HepG2 (cell line): ENCODE measurements around the gene FDXR. TPM values are rescaled to one million over a fixed set of nuclear protein-coding genes. Genes with fewer than 3 reads are reported as not detected.
A peak's percentile ranks its signal among the peaks of the same experiment; 100 is the strongest.

ENCODE experiments used
- ATAC-seq: fragments of 200-7000 bp; cut with Tn5 transposase; 3 replicates; pipeline ENCODE4 v1.9.1; 2020; ENCODE audit warnings: mild to moderate bottlenecking, moderate library complexity
- BruUV-seq: library from RNA; stranded (reverse); fragments of 400-500 nt; replicated peaks from 2 replicates; lab custom pipeline; 2021; lab: Mats Ljungman, UMichigan
- CTCF ChIA-PET: fragments of 300-600 bp; formaldehyde crosslinking; extraction: SDS; loops from one replicate; lab custom pipeline; 2021; ENCODE audit warnings: low total read pairs, inconsistent platforms, low intra/inter-chr PET ratio; lab: Yijun Ruan, JAX
- POLR2A ChIA-PET: fragments of 350-600 bp; sonication (Branson Sonifier 250); formaldehyde crosslinking; loops from one replicate; lab custom pipeline; 2020; ENCODE audit warnings: antibody characterized with exemption, inconsistent platforms; lab: Yijun Ruan, JAX
- DNase-seq: peaks from one replicate; pipeline ENCODE4 v3.0.0-alpha.2; 2015; ENCODE audit warnings: low spot score
- FAIRE-seq: peaks from 3 replicates; lab custom pipeline; 2011; peaks lifted over from hg19 to GRCh38; lab: Jason Lieb, UNC
- H2AFZ ChIP-seq: one replicate; pipeline ENCODE4 v1.6.1; 2011; ENCODE audit warnings: low read length, inconsistent platforms
- H3K27ac ChIP-seq: fragments of 300-600 bp; 3 replicates; pipeline ENCODE4 v1.8.0; 2011; ENCODE audit warnings: mixed run types, mild to moderate bottlenecking, mixed read lengths, low read length, inconsistent platforms; ENCODE audit not compliant: insufficient read depth; ENCODE audit errors: extremely low read length
- H3K27me3 ChIP-seq, 2 experiments: fragments of 200-600 bp in 1 of 2; 2 replicates in 1 of 2; 3 replicates in 1 of 2; pipeline versions ENCODE4 v1.6.0 to v1.8.0; 2011; ENCODE audit warnings: low read length in 2 of 2, mild to moderate bottlenecking in 2 of 2, moderate library complexity in 2 of 2, inconsistent platforms in 1 of 2; ENCODE audit not compliant: insufficient read depth in 2 of 2, control insufficient read depth in 1 of 2
- H3K36me3 ChIP-seq, 2 experiments: fragments of 200-600 bp in 1 of 2; replicated peaks in 1 of 2; 2 replicates in 1 of 2; 3 replicates in 1 of 2; pipeline versions ENCODE4 v1.5.1 to v1.8.0; 2011; ENCODE audit warnings: low read length in 2 of 2, inconsistent platforms in 1 of 2; ENCODE audit not compliant: insufficient read depth in 2 of 2, control insufficient read depth in 1 of 2
- H3K4me1 ChIP-seq: 2 replicates; pipeline ENCODE4 v1.5.1; 2012; ENCODE audit warnings: low read length, inconsistent platforms; ENCODE audit not compliant: insufficient read depth
- H3K4me2 ChIP-seq: 2 replicates; pipeline ENCODE4 v1.6.0; 2011; ENCODE audit warnings: low read depth, low read length, inconsistent platforms
- H3K4me3 ChIP-seq, 3 experiments: fragments of 200-600 bp in 1 of 3; sonication (generic), shearing (Covaris generic) in 1 of 3; replicated peaks in 1 of 3; 2 replicates each; pipeline ENCODE4 v1.5.1; 2011 to 2016; ENCODE audit warnings: low read length in 3 of 3, inconsistent platforms in 2 of 3, low read depth in 2 of 3, mild to moderate bottlenecking in 2 of 3, control low read depth in 1 of 3, mixed read lengths in 1 of 3; ENCODE audit not compliant: insufficient read depth in 1 of 3
- H3K79me2 ChIP-seq: one replicate; pipeline ENCODE4 v1.6.1; 2011; ENCODE audit warnings: low read length, inconsistent platforms; ENCODE audit not compliant: insufficient read depth
- H3K9ac ChIP-seq: 2 replicates; pipeline ENCODE4 v1.6.0; 2011; ENCODE audit warnings: mild to moderate bottlenecking, low read depth, low read length, inconsistent platforms; ENCODE audit not compliant: insufficient read depth
- H3K9me3 ChIP-seq: 2 replicates; pipeline ENCODE4 v1.5.1; 2012; ENCODE audit warnings: mild to moderate bottlenecking, low read length
- H4K20me1 ChIP-seq: 2 replicates; pipeline ENCODE4 v1.6.0; 2011; ENCODE audit warnings: inconsistent platforms, mild to moderate bottlenecking, low read length, moderate library complexity; ENCODE audit not compliant: insufficient read depth
- ARNT2 ChIP-seq: sonication (generic); formaldehyde crosslinking; IDR thresholded peaks from 2 replicates; pipeline ENCODE4 v1.8.0; 2022; ENCODE audit warnings: mild to moderate bottlenecking, low read depth, missing genetic modification reagents, moderate library complexity
- CTCF ChIP-seq: sonication (generic); formaldehyde crosslinking; IDR thresholded peaks from 2 replicates; pipeline ENCODE4 v1.5.0; 2020; ENCODE audit warnings: mild to moderate bottlenecking, missing genetic modification reagents, moderate library complexity
- DDIT3 ChIP-seq: sonication (generic); formaldehyde crosslinking; IDR thresholded peaks from 2 replicates; pipeline ENCODE4 v1.4.0; 2020; ENCODE audit warnings: mild to moderate bottlenecking, missing genetic modification reagents
- EED ChIP-seq: sonication (generic); formaldehyde crosslinking; IDR thresholded peaks from 2 replicates; pipeline ENCODE4 v1.5.0; 2020; ENCODE audit warnings: mild to moderate bottlenecking, missing genetic modification reagents
- MIXL1 ChIP-seq: IDR thresholded peaks from 2 replicates; pipeline ENCODE4 v1.6.1; 2016
- STAT5B ChIP-seq: sonication (generic); formaldehyde crosslinking; IDR thresholded peaks from 2 replicates; pipeline ENCODE4 v1.4.0; 2020; ENCODE audit warnings: missing genetic modification reagents
- TFAP4 ChIP-seq: sonication (generic); IDR thresholded peaks from 2 replicates; pipeline ENCODE4 v1.6.1; 2016; ENCODE audit warnings: low read depth, borderline replicate concordance
- TRIM22 ChIP-seq: fragments of 450-650 bp; IDR thresholded peaks from 2 replicates; pipeline ENCODE4 v1.6.1; 2017
- ZC3H4 ChIP-seq: sonication (generic); formaldehyde crosslinking; IDR thresholded peaks from 2 replicates; pipeline ENCODE4 v1.4.0; 2020; ENCODE audit warnings: missing genetic modification reagents, borderline replicate concordance
- ZFP91 ChIP-seq: sonication (generic); formaldehyde crosslinking; IDR thresholded peaks from 2 replicates; pipeline ENCODE4 v1.9.0; 2022; ENCODE audit warnings: missing genetic modification reagents, mild to moderate bottlenecking, borderline replicate concordance
- ZNF101 ChIP-seq: sonication (generic); formaldehyde crosslinking; IDR thresholded peaks from 2 replicates; pipeline ENCODE4 v1.4.0; 2020; ENCODE audit warnings: mild to moderate bottlenecking, low read depth, missing genetic modification reagents, borderline replicate concordance
- ZNF276 ChIP-seq: sonication (generic); formaldehyde crosslinking; IDR thresholded peaks from 2 replicates; pipeline ENCODE4 v1.4.0; 2020; ENCODE audit warnings: mild to moderate bottlenecking, low read depth, missing genetic modification reagents
- ZNF572 ChIP-seq: sonication (generic); formaldehyde crosslinking; IDR thresholded peaks from 2 replicates; pipeline ENCODE4 v1.5.1; 2020; ENCODE audit warnings: mild to moderate bottlenecking, missing genetic modification reagents
- ZNF607 ChIP-seq: sonication (generic); formaldehyde crosslinking; IDR thresholded peaks from 2 replicates; pipeline ENCODE4 v1.5.1; 2020; ENCODE audit warnings: missing genetic modification reagents, mild to moderate bottlenecking, borderline replicate concordance
- WGBS: methylation state at CpG from one replicate; pipeline ENCODE4 v1.1.6; 2017; ENCODE audit warnings: low lambda C conversion rate; 5-methylcytosine and 5-hydroxymethylcytosine counted together
- in situ Hi-C: cut with HindIII; loops from 2 replicates; pipeline ENCODE4 v1.10.0; 2017; ENCODE audit warnings: low pct_unique_long_range_greater_than_20kb; ENCODE audit not compliant: extremely low pct_ligation_motif_present
- intact Hi-C: fragments of 100-400 bp; cut with micrococcal nuclease; formaldehyde crosslinking; loops from one replicate; pipeline ENCODE4 v1.10.0; 2022; ENCODE audit not compliant: unreplicated experiment
- polyA plus RNA-seq, 8 experiments: library from polyadenylated mRNA; depleted of rRNA in 3 of 8; stranded (reverse) in 7 of 8; unstranded in 1 of 8; fragments of >200 nt; fragmentation: Illumina TruSeq in 4 of 8; extraction: Trizol in 4 of 8; gene quantifications; 2 replicates each; pipeline versions ENCODE4 v1.2.1 to v1.2.3, GENCODE V29; 2011 to 2016; ENCODE audit warnings: low read depth in 4 of 8, missing spikeins in 1 of 8, mixed read lengths in 1 of 8; ENCODE audit not compliant: insufficient read depth in 1 of 8
- total RNA-seq, 5 experiments: library from RNA; depleted of rRNA; stranded (reverse); fragments of >200 nt; fragmentation: Illumina TruSeq; extraction: Trizol; gene quantifications; 2 replicates each; pipeline ENCODE4 v1.2.3, GENCODE V29; 2016; ENCODE audit warnings: low read depth in 1 of 5

Gene FDXR
- total and polyA plus RNA-seq, 2 of the 13 experiments (the other 11 are each of a cell fraction or from before 2014, with no cell fraction given) = 23.4 to 116 TPM

- no peak overlapping the region for H2AFZ ChIP-seq
- peak; percentile 99 for FAIRE-seq
- intact Hi-C loops = no loop called here
- TF ChIP-seq ZNF101 = no peak
- 0 out of 2 replicates have a peak, but pooled peaks have one; percentile 63 for TF ChIP-seq ZC3H4 (CRISPR knock-in tag)
- no peak for TF ChIP-seq ZNF572 (CRISPR knock-in tag)
- peak; percentile 86 for TF ChIP-seq MIXL1 (CRISPR knock-in tag)
- peak; percentile 78; the same call in 1 of the 2 replicates for TF ChIP-seq ARNT2 (CRISPR knock-in tag)
- no peak; the same call in 1 of the 2 replicates for TF ChIP-seq TFAP4
- TF ChIP-seq EED = no peak
- TF ChIP-seq CTCF (CRISPR knock-in tag) = no peak
- peak; percentile 57; the same call in 1 of the 2 replicates for TF ChIP-seq ZFP91 (CRISPR knock-in tag)
- TF ChIP-seq TRIM22 = no peak
- TF ChIP-seq ZNF607 (CRISPR knock-in tag) = 0 out of 2 replicates have a peak, but pooled peaks have one; percentile 64
- no peak for TF ChIP-seq ZNF276 (CRISPR knock-in tag)
- TF ChIP-seq STAT5B (CRISPR knock-in tag) = no peak
- no peak for TF ChIP-seq DDIT3 (CRISPR knock-in tag)
Observed at GRCh38 chr17:74873037-74873873, 461 bp upstream of the FDXR start.

More at GRCh38 chr17:74873037-74873873, 461 bp upstream of the FDXR start:
- in situ Hi-C loops = no loop called here
- ATAC-seq (peak; percentile 87), DNase-seq (peak; percentile 100)
- peaks cover 11% of the 10 kb centered on the region for H3K79me2 ChIP-seq
- POLR2A ChIA-PET = interaction anchor here (0.5 to 3.2 kb wide), 67 partner anchors 8 to 1865 kb away, joined by 3 to 60 read pairs (median 4); partner anchors contain the start of genes FADS6, GRIN2C, HID1 and MFSD11
- H4K20me1 ChIP-seq = no peaks in the 10 kb centered on the region
- CTCF ChIA-PET = no interaction called here
- peak overlapping the region; percentile 70 for H3K27ac ChIP-seq
- peaks cover 0 to 1% of the 10 kb centered on the region in 2 experiments; a peak in 1 of 5 replicates for H3K36me3 ChIP-seq
- peaks cover 84% of the 10 kb centered on the region for H3K4me1 ChIP-seq
- peak overlapping the region; percentile 70 to 95 (median 85) for H3K4me3 ChIP-seq
- H3K4me2 ChIP-seq = peak overlapping the region; percentile 85
- H3K9me3 ChIP-seq = no peaks in the 10 kb centered on the region
- H3K9ac ChIP-seq = peak overlapping the region; percentile 72
- WGBS = under 1% methylated on average over 41 of the region's 55 CpGs
- no TSS peak for BruUV-seq
- H3K27me3 ChIP-seq = peaks cover 0 to 7% of the 10 kb centered on the region in 2 experiments; a peak in 4 of 5 replicates
